Naive B cell (primary cell): Measurements from ENCODE around the gene SMAD6. TPM values are rescaled to one million over a fixed set of nuclear protein-coding genes. Genes with fewer than 3 reads are reported as not detected.

Experiments
- ATAC-seq, 2 donors: fragments of 150-1000 bp; cut with Tn5 transposase; 2 replicates each; pipeline ENCODE4 v1.10.0; 2021; ENCODE audit warnings: low read depth in 2 of 2, mild to moderate bottlenecking in 2 of 2, moderate library complexity in 2 of 2
- DNase-seq: peaks from one replicate; pipeline ENCODE4 v3.0.0; 2022
- H3K27ac Mint-ChIP-seq, 6 donors: one replicate each; pipeline ENCODE4 v1.8.0; 2020 to 2022; ENCODE audit warnings: mild to moderate bottlenecking in 6 of 6, mixed read lengths in 6 of 6, moderate library complexity in 5 of 6, inconsistent platforms in 2 of 6
- H3K27me3 Mint-ChIP-seq, 3 donors: one replicate each; pipeline ENCODE4 v1.8.0; 2021 to 2022; ENCODE audit warnings: mixed read lengths in 3 of 3, mild to moderate bottlenecking in 1 of 3
- H3K36me3 Mint-ChIP-seq, 2 donors: one replicate each; pipeline ENCODE4 v1.8.0; 2020 to 2022; ENCODE audit warnings: mixed read lengths in 2 of 2, inconsistent platforms in 1 of 2, mild to moderate bottlenecking in 1 of 2
- H3K4me1 Mint-ChIP-seq, 3 donors: one replicate each; pipeline ENCODE4 v1.8.0; 2020 to 2022; ENCODE audit warnings: mixed read lengths in 3 of 3, inconsistent platforms in 1 of 3, mild to moderate bottlenecking in 1 of 3, moderate library complexity in 1 of 3
- H3K4me3 Mint-ChIP-seq, 8 donors: one replicate each; pipeline ENCODE4 v1.8.0; 2020 to 2022; ENCODE audit warnings: mild to moderate bottlenecking in 8 of 8, mixed read lengths in 8 of 8, moderate library complexity in 8 of 8, inconsistent platforms in 2 of 8
- H3K9me3 Mint-ChIP-seq, 7 donors: one replicate each; pipeline ENCODE4 v1.8.0; 2020 to 2022; ENCODE audit warnings: mixed read lengths in 7 of 7, mild to moderate bottlenecking in 5 of 7, inconsistent platforms in 2 of 7, moderate library complexity in 1 of 7
- polyA plus RNA-seq, 6 donors: library from polyadenylated mRNA; unstranded; fragments of 300-500 nt; fragmentation: Illumina TruSeq; gene quantifications; one replicate each; pipeline ENCODE4 v1.2.3, GENCODE V29; 2021; ENCODE audit warnings: low read depth in 6 of 6

The SMAD6 gene
- polyA plus RNA-seq, 6 donors from 2014 or later, result not detected

GRCh38 chr15:66803182-66803729 is 101.2 kb downstream of the SMAD6 start:
- no peak for ATAC-seq
- no peaks in the 10 kb centered on the region for H3K9me3 Mint-ChIP-seq

GRCh38 chr15:66803749-66804148 is 101.7 kb downstream of the SMAD6 start:
- Mint-ChIP-seq H3K4me1 (no peaks in the 10 kb centered on the region), H3K27ac (no peak overlapping the region), H3K9me3 (no peaks in the 10 kb centered on the region), H3K27me3 (peaks cover 4 to 13% (median 6%) of the 10 kb centered on the region in 3 donors), H3K4me3 (no peak overlapping the region), H3K36me3 (no peaks in the 10 kb centered on the region)
- no peak for ATAC-seq
- DNase-seq, result no peak

More at GRCh38 chr15:66803182-66803729, 101.2 kb downstream of the SMAD6 start:
- Mint-ChIP-seq H3K27ac (no peak overlapping the region), H3K36me3 (no peaks in the 10 kb centered on the region), H3K27me3 (peaks cover 4 to 18% (median 11%) of the 10 kb centered on the region in 3 donors), H3K4me1 (no peaks in the 10 kb centered on the region), H3K4me3 (no peak overlapping the region)
- DNase-seq, result no peak

- Mint-ChIP-seq H3K36me3 (no peaks in the 10 kb centered on the region), H3K9me3 (peaks cover 0 to 2% (median 0%) of the 10 kb centered on the region in 7 donors), H3K4me1 (no peaks in the 10 kb centered on the region), H3K4me3 (no peak overlapping the region), H3K27me3 (peaks cover 5 to 9% (median 9%) of the 10 kb centered on the region in 3 donors), H3K27ac (no peak overlapping the region)
- ATAC-seq (no peak), DNase-seq (no peak)
These were observed 103.3 kb downstream of the SMAD6 start for GRCh38 chr15:66805202-66805885.

- Mint-ChIP-seq H3K4me3 (no peak overlapping the region), H3K27ac (peak overlapping the region in 1 of 6 donors; percentile 50), H3K4me1 (no peaks in the 10 kb centered on the region), H3K9me3 (peaks cover 0 to 5% (median 2%) of the 10 kb centered on the region in 7 donors), H3K36me3 (peaks cover 0 to 7% of the 10 kb centered on the region in 2 donors), H3K27me3 (peaks cover 7 to 23% (median 9%) of the 10 kb centered on the region in 3 donors)
- no peak for ATAC-seq
- no peak for DNase-seq
These were observed 106.3 kb downstream of the SMAD6 start for GRCh38 chr15:66808181-66808824.

GRCh38 chr15:66809664-66810063 is 107.6 kb downstream of the SMAD6 start:
- no peak overlapping the region for H3K27ac Mint-ChIP-seq
- no peak overlapping the region for H3K4me3 Mint-ChIP-seq
- no peaks in the 10 kb centered on the region for H3K4me1 Mint-ChIP-seq
- ATAC-seq (no peak), DNase-seq (no peak)
- peaks cover 7 to 33% (median 8%) of the 10 kb centered on the region in 3 donors for H3K27me3 Mint-ChIP-seq
- H3K36me3 Mint-ChIP-seq, result peaks cover 0 to 7% of the 10 kb centered on the region in 2 donors
- H3K9me3 Mint-ChIP-seq, result peaks cover 0 to 8% (median 5%) of the 10 kb centered on the region in 7 donors

- no peak for ATAC-seq
- no peak for DNase-seq
- Mint-ChIP-seq H3K36me3 (peaks cover 0 to 7% of the 10 kb centered on the region in 2 donors), H3K4me1 (peaks cover 0 to 4% (median 0%) of the 10 kb centered on the region in 3 donors), H3K4me3 (no peak overlapping the region), H3K27me3 (peaks cover 4 to 28% (median 7%) of the 10 kb centered on the region in 3 donors), H3K9me3 (peaks cover 0 to 8% (median 5%) of the 10 kb centered on the region in 7 donors), H3K27ac (no peak overlapping the region)
These were observed 113.3 kb downstream of the SMAD6 start for GRCh38 chr15:66815318-66815717.

- DNase-seq (no peak), ATAC-seq (no peak)
- Mint-ChIP-seq H3K36me3 (peaks cover 0 to 7% of the 10 kb centered on the region in 2 donors), H3K27me3 (peaks cover 3 to 26% (median 7%) of the 10 kb centered on the region in 3 donors), H3K27ac (no peak overlapping the region), H3K4me3 (no peak overlapping the region), H3K4me1 (peaks cover 0 to 4% (median 0%) of the 10 kb centered on the region in 3 donors), H3K9me3 (peaks cover 0 to 8% (median 5%) of the 10 kb centered on the region in 7 donors)
These were observed 114.2 kb downstream of the SMAD6 start for GRCh38 chr15:66816201-66816600.

- no peak overlapping the region for H3K4me3 Mint-ChIP-seq
- H3K9me3 Mint-ChIP-seq, result peaks cover 0 to 2% (median 0%) of the 10 kb centered on the region in 7 donors
- H3K27me3 Mint-ChIP-seq, result peaks cover 0 to 5% (median 3%) of the 10 kb centered on the region in 3 donors
- H3K36me3 Mint-ChIP-seq, result no peaks in the 10 kb centered on the region
- H3K4me1 Mint-ChIP-seq, result peaks cover 0 to 4% (median 0%) of the 10 kb centered on the region in 3 donors
- peak overlapping the region in 1 of 6 donors; percentile 11 for H3K27ac Mint-ChIP-seq
- no peak for DNase-seq
- ATAC-seq, result no peak
These were observed 117.0 kb downstream of the SMAD6 start for GRCh38 chr15:66819084-66819483.

GRCh38 chr15:66820481-66821176 is 118.6 kb downstream of the SMAD6 start:
- H3K4me3 Mint-ChIP-seq, result no peak overlapping the region
- peaks cover 0 to 3% (median 0%) of the 10 kb centered on the region in 3 donors for H3K27me3 Mint-ChIP-seq
- H3K9me3 Mint-ChIP-seq, result no peaks in the 10 kb centered on the region
- ATAC-seq (no peak), DNase-seq (no peak)
- peak overlapping the region in 1 of 6 donors; percentile 40 for H3K27ac Mint-ChIP-seq
- no peaks in the 10 kb centered on the region for H3K36me3 Mint-ChIP-seq
- peaks cover 0 to 4% (median 0%) of the 10 kb centered on the region in 3 donors for H3K4me1 Mint-ChIP-seq

- H3K4me3 Mint-ChIP-seq, result no peak overlapping the region
- H3K27ac Mint-ChIP-seq, result no peak overlapping the region
- H3K36me3 Mint-ChIP-seq, result no peaks in the 10 kb centered on the region
These were observed 119.3 kb downstream of the SMAD6 start for GRCh38 chr15:66821307-66821706.

GRCh38 chr15:66822114-66822513 is 120.1 kb downstream of the SMAD6 start:
- Mint-ChIP-seq H3K27ac (no peak overlapping the region), H3K9me3 (no peaks in the 10 kb centered on the region), H3K36me3 (no peaks in the 10 kb centered on the region), H3K4me1 (peaks cover 0 to 4% (median 0%) of the 10 kb centered on the region in 3 donors), H3K4me3 (no peak overlapping the region), H3K27me3 (peaks cover 0 to 3% (median 0%) of the 10 kb centered on the region in 3 donors)
- DNase-seq, result no peak
- no peak for ATAC-seq

More at GRCh38 chr15:66821307-66821706, 119.3 kb downstream of the SMAD6 start:
- DNase-seq (no peak), ATAC-seq (no peak)
- Mint-ChIP-seq H3K4me1 (peaks cover 0 to 4% (median 0%) of the 10 kb centered on the region in 3 donors), H3K27me3 (peaks cover 0 to 3% (median 0%) of the 10 kb centered on the region in 3 donors), H3K9me3 (no peaks in the 10 kb centered on the region)

GRCh38 chr15:66822576-66822975 is 120.5 kb downstream of the SMAD6 start:
- H3K4me1 Mint-ChIP-seq, result peaks cover 0 to 4% (median 0%) of the 10 kb centered on the region in 3 donors
- no peak overlapping the region for H3K27ac Mint-ChIP-seq
- H3K9me3 Mint-ChIP-seq, result no peaks in the 10 kb centered on the region
- H3K36me3 Mint-ChIP-seq, result no peaks in the 10 kb centered on the region
- no peak overlapping the region for H3K4me3 Mint-ChIP-seq
- ATAC-seq, result no peak
- no peak for DNase-seq
- peaks cover 0 to 3% (median 0%) of the 10 kb centered on the region in 3 donors for H3K27me3 Mint-ChIP-seq

GRCh38 chr15:66823601-66824000 is 121.6 kb downstream of the SMAD6 start:
- no peaks in the 10 kb centered on the region for H3K36me3 Mint-ChIP-seq
- DNase-seq (no peak), ATAC-seq (no peak)
- peaks cover 0 to 3% (median 0%) of the 10 kb centered on the region in 3 donors for H3K27me3 Mint-ChIP-seq
- H3K9me3 Mint-ChIP-seq, result no peaks in the 10 kb centered on the region
- H3K27ac Mint-ChIP-seq, result peak overlapping the region in 1 of 6 donors; percentile 60
- H3K4me3 Mint-ChIP-seq, result no peak overlapping the region
- peaks cover 0 to 4% (median 0%) of the 10 kb centered on the region in 3 donors for H3K4me1 Mint-ChIP-seq
